A549 (cell line): ENCODE data around the gene WDFY2.

ENCODE experiments used
- CBX8 ChIP-seq: fragments of 200-600 bp; sonication (generic); IDR thresholded peaks from 2 replicates; pipeline ENCODE4 v1.6.1; 2016
- CHD4 ChIP-seq: fragments of 200-600 bp; sonication (generic); IDR thresholded peaks from 2 replicates; pipeline ENCODE4 v1.6.1; 2016; ENCODE audit warnings: antibody characterized with exemption, mild to moderate bottlenecking, borderline replicate concordance
- EP300 ChIP-seq, 2 experiments: fragments of >200 bp; sonication (Bioruptor Twin); formaldehyde crosslinking; IDR thresholded peaks; 2 replicates in 1 of 2; 3 replicates in 1 of 2; pipeline ENCODE4 v1.6.1; 2016 to 2017
- ESRRA ChIP-seq: fragments of 150-350 bp; IDR thresholded peaks from 2 replicates; pipeline ENCODE4 v1.6.1; 2014; ENCODE audit warnings: mild to moderate bottlenecking, low read length, borderline replicate concordance
- FOSB ChIP-seq: fragments of 250-450 bp; sonication (Bioruptor Pico); IDR thresholded peaks from 2 replicates; pipeline ENCODE4 v1.5.0; 2020; ENCODE audit warnings: mild to moderate bottlenecking, moderate library complexity
- MYC ChIP-seq: IDR thresholded peaks from 2 replicates; pipeline ENCODE4 v1.6.1; 2012; ENCODE audit warnings: mild to moderate bottlenecking, inconsistent platforms, low read length, improper control_type of control experiment, borderline replicate concordance
- NR3C1 ChIP-seq: fragments of >200 bp; sonication (Bioruptor Twin); formaldehyde crosslinking; IDR thresholded peaks from 3 replicates; pipeline ENCODE4 v1.6.1; 2017
- PHF8 ChIP-seq: fragments of 200-600 bp; sonication (generic); IDR thresholded peaks from 2 replicates; pipeline ENCODE4 v1.6.1; 2016; ENCODE audit warnings: low read depth, mild to moderate bottlenecking, antibody characterized with exemption, moderate library complexity, borderline replicate concordance
- POLR2A ChIP-seq: IDR thresholded peaks from 2 replicates; pipeline ENCODE4 v1.6.1; 2012; ENCODE audit warnings: mild to moderate bottlenecking, low read length
- SMC3 ChIP-seq: fragments of >200 bp; sonication (Bioruptor Twin); formaldehyde crosslinking; IDR thresholded peaks from 3 replicates; pipeline ENCODE4 v1.6.1; 2018; ENCODE audit warnings: inconsistent platforms
- ZFP36 ChIP-seq: fragments of 450-650 bp; IDR thresholded peaks from 2 replicates; pipeline ENCODE4 v1.6.1; 2014; ENCODE audit warnings: borderline replicate concordance; ENCODE audit not compliant: partially characterized antibody
- ZNF302 ChIP-seq: fragments of 250-450 bp; sonication (Bioruptor Pico); IDR thresholded peaks from 2 replicates; pipeline ENCODE4 v1.9.0; 2021; ENCODE audit warnings: inconsistent platforms, mild to moderate bottlenecking, moderate library complexity
- TF ChIP-seq, protein P1 (sequence below): fragments of >200 bp; sonication (Bioruptor Twin); formaldehyde crosslinking; IDR thresholded peaks from 3 replicates; pipeline ENCODE4 v1.5.1; 2016
- TF ChIP-seq, protein P2 (sequence below): IDR thresholded peaks from 2 replicates; pipeline ENCODE4 v1.6.1; 2012

DNA sequence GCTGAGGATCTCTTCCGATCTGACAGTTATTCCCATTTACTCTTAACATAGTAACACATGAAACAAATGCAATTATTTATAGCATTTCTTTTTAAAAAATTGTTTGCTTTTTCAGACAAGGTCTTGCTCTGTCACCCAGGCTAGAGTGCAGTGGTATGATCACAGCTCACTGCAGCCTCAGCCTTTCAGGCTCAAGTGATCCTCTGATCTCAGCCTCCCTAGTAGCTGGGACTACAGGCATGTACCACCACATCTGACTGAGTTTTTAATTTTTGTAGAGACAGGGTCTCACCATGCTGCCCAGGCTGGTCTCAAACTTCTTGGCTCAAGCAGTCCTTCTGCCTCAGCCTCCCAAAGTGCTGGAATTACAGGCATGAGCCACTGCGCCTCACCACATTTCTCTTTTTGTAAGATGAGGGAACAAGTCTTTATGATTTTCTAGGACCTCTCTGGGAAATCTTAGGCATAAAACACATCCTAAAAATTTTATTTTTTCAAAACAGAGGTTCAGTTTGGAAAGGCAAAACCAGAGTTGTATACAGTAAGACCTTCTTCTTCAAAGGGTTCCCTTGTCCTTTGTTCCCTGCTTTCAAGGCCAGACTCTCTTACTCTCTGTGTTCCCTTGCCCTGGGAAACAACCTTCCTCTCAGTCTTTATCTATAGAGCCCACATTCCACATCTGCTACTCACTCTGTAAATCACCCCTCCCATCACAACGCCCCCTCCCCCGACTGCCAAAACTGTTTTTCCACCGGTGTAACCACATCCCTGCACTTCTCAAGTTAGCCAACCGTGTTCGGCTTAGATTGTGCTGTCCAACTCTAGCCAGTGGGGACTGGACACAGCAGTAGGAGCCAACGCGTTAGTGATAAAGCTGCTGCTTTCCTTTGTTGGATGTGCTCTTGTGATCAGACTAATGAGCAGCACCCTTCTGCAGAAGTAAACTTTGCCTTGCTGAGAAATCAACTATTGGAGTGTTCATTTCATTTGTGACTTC, 163.5 kb downstream of the WDFY2 start:
- TF ChIP-seq, protein P1, sequence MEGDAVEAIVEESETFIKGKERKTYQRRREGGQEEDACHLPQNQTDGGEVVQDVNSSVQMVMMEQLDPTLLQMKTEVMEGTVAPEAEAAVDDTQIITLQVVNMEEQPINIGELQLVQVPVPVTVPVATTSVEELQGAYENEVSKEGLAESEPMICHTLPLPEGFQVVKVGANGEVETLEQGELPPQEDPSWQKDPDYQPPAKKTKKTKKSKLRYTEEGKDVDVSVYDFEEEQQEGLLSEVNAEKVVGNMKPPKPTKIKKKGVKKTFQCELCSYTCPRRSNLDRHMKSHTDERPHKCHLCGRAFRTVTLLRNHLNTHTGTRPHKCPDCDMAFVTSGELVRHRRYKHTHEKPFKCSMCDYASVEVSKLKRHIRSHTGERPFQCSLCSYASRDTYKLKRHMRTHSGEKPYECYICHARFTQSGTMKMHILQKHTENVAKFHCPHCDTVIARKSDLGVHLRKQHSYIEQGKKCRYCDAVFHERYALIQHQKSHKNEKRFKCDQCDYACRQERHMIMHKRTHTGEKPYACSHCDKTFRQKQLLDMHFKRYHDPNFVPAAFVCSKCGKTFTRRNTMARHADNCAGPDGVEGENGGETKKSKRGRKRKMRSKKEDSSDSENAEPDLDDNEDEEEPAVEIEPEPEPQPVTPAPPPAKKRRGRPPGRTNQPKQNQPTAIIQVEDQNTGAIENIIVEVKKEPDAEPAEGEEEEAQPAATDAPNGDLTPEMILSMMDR, result no peak
- TF ChIP-seq PHF8 (no peak), CBX8 (no peak), CHD4 (no peak), SMC3 (no peak), ZFP36 (no peak), POLR2A (no peak), NR3C1 (no peak), EP300 (IDR thresholded peaks at IDR 0.05) (no peak), FOSB (CRISPR knock-in tag) (no peak), ESRRA (no peak), MYC (no peak), ZNF302 (CRISPR knock-in tag) (no peak)
- TF ChIP-seq, protein P2, sequence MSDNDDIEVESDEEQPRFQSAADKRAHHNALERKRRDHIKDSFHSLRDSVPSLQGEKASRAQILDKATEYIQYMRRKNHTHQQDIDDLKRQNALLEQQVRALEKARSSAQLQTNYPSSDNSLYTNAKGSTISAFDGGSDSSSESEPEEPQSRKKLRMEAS, result no peak
